GM23338 (cell line): ENCODE measurements around the gene SRM. TPM values are rescaled to one million over a fixed set of nuclear protein-coding genes. Genes with fewer than 3 reads are reported as not detected.
"Not testable (repeated sequence)": the region's sequence is repeated elsewhere in the genome, so short reads cannot be mapped to it uniquely, and the experiment has no call there.

Source experiments
- ATAC-seq: fragments of 200-7000 bp; cut with Tn5 transposase; 3 replicates; pipeline ENCODE4 v1.9.1; 2020
- DNase-seq: peaks from one replicate; pipeline ENCODE4 v3.0.0-alpha.2; 2015; ENCODE audit warnings: low spot score
- H2AFZ ChIP-seq: fragments of 200-600 bp; sonication (generic); 2 replicates; pipeline ENCODE4 v1.8.0; 2016; ENCODE audit warnings: antibody characterized with exemption, mild to moderate bottlenecking, moderate library complexity
- H3F3A ChIP-seq: fragments of 200-600 bp; sonication (generic); replicated peaks from 2 replicates; pipeline ENCODE4 v1.8.0; 2017; ENCODE audit warnings: antibody characterized with exemption, mixed run types, low read depth
- H3K27ac ChIP-seq: fragments of 200-600 bp; sonication (generic); 2 replicates; pipeline ENCODE4 v1.6.1; 2016; ENCODE audit warnings: low read depth
- H3K27me3 ChIP-seq: fragments of 200-600 bp; sonication (generic); 2 replicates; pipeline ENCODE4 v1.8.0; 2016; ENCODE audit warnings: mild to moderate bottlenecking, mixed run types, moderate library complexity; ENCODE audit not compliant: insufficient read depth
- H3K36me3 ChIP-seq: fragments of 200-600 bp; sonication (generic); 2 replicates; pipeline ENCODE4 v1.8.0; 2016; ENCODE audit warnings: mild to moderate bottlenecking; ENCODE audit not compliant: insufficient read depth
- H3K4me1 ChIP-seq: fragments of 200-600 bp; sonication (generic); 2 replicates; pipeline ENCODE4 v1.8.0; 2016; ENCODE audit warnings: mild to moderate bottlenecking, moderate library complexity; ENCODE audit not compliant: insufficient read depth
- H3K4me2 ChIP-seq: fragments of 200-600 bp; sonication (generic); 2 replicates; pipeline ENCODE4 v1.7.1; 2017; ENCODE audit warnings: mixed run types
- H3K4me3 ChIP-seq: fragments of 200-600 bp; sonication (generic); 2 replicates; pipeline ENCODE4 v1.6.1; 2016; ENCODE audit warnings: mixed run types
- H3K79me2 ChIP-seq: fragments of 200-600 bp; sonication (generic); replicated peaks from 2 replicates; pipeline ENCODE4 v1.8.0; 2017; ENCODE audit warnings: mild to moderate bottlenecking; ENCODE audit not compliant: insufficient read depth
- H3K9me2 ChIP-seq: fragments of 200-600 bp; sonication (generic); 2 replicates; pipeline ENCODE4 v1.8.0; 2017; ENCODE audit not compliant: insufficient read depth
- H4K20me1 ChIP-seq: fragments of 200-600 bp; sonication (generic); replicated peaks from 2 replicates; pipeline ENCODE4 v1.8.0; 2017; ENCODE audit warnings: mild to moderate bottlenecking; ENCODE audit not compliant: insufficient read depth
- H3K27ac Mint-ChIP-seq: 2 replicates; pipeline ENCODE4 v1.8.0; 2020; ENCODE audit warnings: inconsistent platforms, mild to moderate bottlenecking, moderate library complexity, mixed read lengths
- H3K27me3 Mint-ChIP-seq: 3 replicates; pipeline ENCODE4 v1.8.0; 2022; ENCODE audit warnings: low read depth, mild to moderate bottlenecking, moderate library complexity, mixed read lengths, inconsistent platforms; ENCODE audit not compliant: insufficient read depth, poor library complexity
- H3K36me3 Mint-ChIP-seq: 3 replicates; pipeline ENCODE4 v1.8.0; 2021; ENCODE audit warnings: low read depth, mild to moderate bottlenecking, inconsistent platforms, moderate library complexity, mixed read lengths
- H3K4me1 Mint-ChIP-seq: 3 replicates; pipeline ENCODE4 v1.8.0; 2020; ENCODE audit warnings: mild to moderate bottlenecking, inconsistent platforms, mixed read lengths
- H3K4me3 Mint-ChIP-seq: 3 replicates; pipeline ENCODE4 v1.8.0; 2021; ENCODE audit warnings: moderate library complexity, mild to moderate bottlenecking, inconsistent platforms, mixed read lengths
- H3K9me3 Mint-ChIP-seq: 3 replicates; pipeline ENCODE4 v1.8.0; 2020; ENCODE audit warnings: moderate library complexity, mild to moderate bottlenecking, inconsistent platforms, mixed read lengths
- CTCF ChIP-seq, 2 experiments: fragments of 200-600 bp in 1 of 2; sonication (generic) in 1 of 2; conservative IDR thresholded peaks; 2 replicates each; pipeline versions ENCODE4 v1.5.1 to v1.6.1; 2016 to 2017; ENCODE audit warnings: antibody characterized with exemption in 2 of 2, low read depth in 2 of 2, mild to moderate bottlenecking in 2 of 2, moderate library complexity in 1 of 2
- EZH2 ChIP-seq: fragments of 200-600 bp; sonication (generic); IDR thresholded peaks from one replicate; pipeline ENCODE4 v1.8.0; 2017; ENCODE audit warnings: antibody characterized with exemption, mild to moderate bottlenecking, low read depth; ENCODE audit not compliant: unreplicated experiment
- JUNB ChIP-seq: IDR thresholded peaks from one replicate; pipeline ENCODE4 v1.6.1; 2016; ENCODE audit warnings: antibody characterized with exemption; ENCODE audit not compliant: unreplicated experiment
- POLR2AphosphoS5 ChIP-seq: IDR thresholded peaks from 2 replicates; pipeline ENCODE4 v1.6.1; 2016; ENCODE audit warnings: antibody characterized with exemption, low read depth
- STAT1 ChIP-seq: IDR thresholded peaks from one replicate; pipeline ENCODE4 v1.6.1; 2016; ENCODE audit warnings: antibody characterized with exemption; ENCODE audit not compliant: unreplicated experiment
- ZNF331 ChIP-seq: fragments of 250-450 bp; sonication (Bioruptor Pico); IDR thresholded peaks from 2 replicates; pipeline ENCODE4 v1.5.0; 2020; ENCODE audit warnings: low read depth, mild to moderate bottlenecking, moderate library complexity
- polyA plus RNA-seq: library from polyadenylated mRNA; unstranded; fragments of >200 nt; fragmentation: Nextera tagmentation; extraction: Ambion mirVana; gene quantifications from 2 replicates; pipeline ENCODE4 v1.2.1, GENCODE V29; 2016
- total RNA-seq: library from RNA; depleted of rRNA; stranded (reverse); fragments of >200 nt; shearing (Covaris generic); gene quantifications from 2 replicates; pipeline ENCODE4 v1.2.3, GENCODE V29; 2014
- TF ChIP-seq, protein P1 (sequence below): IDR thresholded peaks from one replicate; pipeline ENCODE4 v1.6.1; 2018; ENCODE audit warnings: antibody characterized with exemption; ENCODE audit not compliant: unreplicated experiment

The SRM gene
- total and polyA plus RNA-seq, 2 experiments from 2014 or later = 170 to 253 TPM

DNA sequence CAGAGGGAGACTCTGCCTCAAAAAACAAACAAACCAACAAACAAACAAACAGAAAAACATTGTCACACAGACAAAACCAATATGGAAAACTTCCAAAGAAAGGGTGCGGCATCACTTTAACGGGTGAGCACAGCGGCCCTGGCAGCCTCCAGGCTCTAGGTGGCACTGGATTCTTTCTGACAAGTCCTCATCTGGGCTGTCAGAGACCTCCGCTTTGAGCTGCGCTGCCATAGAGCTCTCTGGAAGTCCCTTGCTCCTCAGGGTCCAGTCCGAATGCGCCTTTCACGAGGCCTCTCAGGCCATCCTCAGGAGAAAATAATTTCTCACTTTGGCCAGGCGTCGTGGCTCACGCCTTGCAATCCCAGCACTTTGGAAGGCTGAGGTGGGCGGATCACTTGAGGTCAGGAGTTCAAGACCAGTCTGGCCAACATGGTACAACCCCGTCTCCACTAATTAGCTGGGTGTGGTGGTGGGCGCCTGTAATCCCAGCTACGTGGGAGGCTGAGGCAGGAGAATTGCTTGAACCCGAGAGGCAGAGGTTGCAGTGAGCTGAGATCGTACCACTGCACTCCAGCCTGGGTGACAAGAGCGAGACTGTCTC, 4.2 kb upstream of the SRM start:
- not testable (repeated sequence) for H2AFZ ChIP-seq, H3K9me3 Mint-ChIP-seq, H3K4me3 ChIP-seq, H3K4me1 Mint-ChIP-seq, H3K9me2 ChIP-seq, H3K4me3 Mint-ChIP-seq, H3K27ac ChIP-seq, H3K27me3 ChIP-seq, H3K4me1 ChIP-seq, H3K27ac Mint-ChIP-seq, H4K20me1 ChIP-seq, H3K27me3 Mint-ChIP-seq, H3K4me2 ChIP-seq
- H3K79me2 ChIP-seq = peaks cover 12% of the 10 kb centered on the region
- TF ChIP-seq CTCF (conservative IDR thresholded peaks at IDR 0.05; ENCODE audit: low read depth in 2 of 2) = peak; percentile 48 to 49
- peaks cover 27% of the 10 kb centered on the region for H3K36me3 ChIP-seq
- DNase-seq (peak; percentile 67), ATAC-seq (peak; percentile 20)
- peaks cover 40% of the 10 kb centered on the region for H3F3A ChIP-seq
- H3K36me3 Mint-ChIP-seq = peaks cover 56% of the 10 kb centered on the region

GRCh38 chr1:11062965-11063401, 3.2 kb upstream of the SRM start:
- H3K9me3 Mint-ChIP-seq = no peaks in the 10 kb centered on the region
- peaks cover 4% of the 10 kb centered on the region; the same call in 1 of the 2 replicates for H4K20me1 ChIP-seq
- H3K9me2 ChIP-seq = no peaks in the 10 kb centered on the region
- H3K27me3 ChIP-seq = no peaks in the 10 kb centered on the region
- H3K27ac Mint-ChIP-seq = no peak overlapping the region
- peaks cover 6% of the 10 kb centered on the region; the same call in 1 of the 2 replicates for H3K4me1 ChIP-seq
- no peak overlapping the region for H3K4me3 ChIP-seq
- peaks cover 6% of the 10 kb centered on the region for H3K27me3 Mint-ChIP-seq
- peaks cover 21% of the 10 kb centered on the region; the same call in 1 of the 2 replicates for H3K36me3 ChIP-seq
- TF ChIP-seq EZH2 (no peak), POLR2AphosphoS5 (no peak), STAT1 (no peak), ZNF331 (CRISPR knock-in tag) (no peak), JUNB (no peak), CTCF (conservative IDR thresholded peaks at IDR 0.05; ENCODE audit: low read depth in 2 of 2) (no peak)
- TF ChIP-seq, protein P1, sequence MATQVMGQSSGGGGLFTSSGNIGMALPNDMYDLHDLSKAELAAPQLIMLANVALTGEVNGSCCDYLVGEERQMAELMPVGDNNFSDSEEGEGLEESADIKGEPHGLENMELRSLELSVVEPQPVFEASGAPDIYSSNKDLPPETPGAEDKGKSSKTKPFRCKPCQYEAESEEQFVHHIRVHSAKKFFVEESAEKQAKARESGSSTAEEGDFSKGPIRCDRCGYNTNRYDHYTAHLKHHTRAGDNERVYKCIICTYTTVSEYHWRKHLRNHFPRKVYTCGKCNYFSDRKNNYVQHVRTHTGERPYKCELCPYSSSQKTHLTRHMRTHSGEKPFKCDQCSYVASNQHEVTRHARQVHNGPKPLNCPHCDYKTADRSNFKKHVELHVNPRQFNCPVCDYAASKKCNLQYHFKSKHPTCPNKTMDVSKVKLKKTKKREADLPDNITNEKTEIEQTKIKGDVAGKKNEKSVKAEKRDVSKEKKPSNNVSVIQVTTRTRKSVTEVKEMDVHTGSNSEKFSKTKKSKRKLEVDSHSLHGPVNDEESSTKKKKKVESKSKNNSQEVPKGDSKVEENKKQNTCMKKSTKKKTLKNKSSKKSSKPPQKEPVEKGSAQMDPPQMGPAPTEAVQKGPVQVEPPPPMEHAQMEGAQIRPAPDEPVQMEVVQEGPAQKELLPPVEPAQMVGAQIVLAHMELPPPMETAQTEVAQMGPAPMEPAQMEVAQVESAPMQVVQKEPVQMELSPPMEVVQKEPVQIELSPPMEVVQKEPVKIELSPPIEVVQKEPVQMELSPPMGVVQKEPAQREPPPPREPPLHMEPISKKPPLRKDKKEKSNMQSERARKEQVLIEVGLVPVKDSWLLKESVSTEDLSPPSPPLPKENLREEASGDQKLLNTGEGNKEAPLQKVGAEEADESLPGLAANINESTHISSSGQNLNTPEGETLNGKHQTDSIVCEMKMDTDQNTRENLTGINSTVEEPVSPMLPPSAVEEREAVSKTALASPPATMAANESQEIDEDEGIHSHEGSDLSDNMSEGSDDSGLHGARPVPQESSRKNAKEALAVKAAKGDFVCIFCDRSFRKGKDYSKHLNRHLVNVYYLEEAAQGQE = no peak
- peaks cover 56% of the 10 kb centered on the region for H3K36me3 Mint-ChIP-seq
- ATAC-seq (no peak), DNase-seq (no peak)
- H3K4me1 Mint-ChIP-seq = peaks cover 11% of the 10 kb centered on the region
- H3F3A ChIP-seq = peaks cover 40% of the 10 kb centered on the region
- peaks cover 23% of the 10 kb centered on the region for H3K79me2 ChIP-seq
- no peak overlapping the region for H2AFZ ChIP-seq
- H3K4me3 Mint-ChIP-seq = no peak overlapping the region
- H3K4me2 ChIP-seq = no peak overlapping the region
- no peak overlapping the region for H3K27ac ChIP-seq
